IMR-90 (cell line): Measurements from ENCODE around the gene RDH12. TPM values are rescaled to one million over a fixed set of nuclear protein-coding genes. Genes with fewer than 3 reads are reported as not detected.

ENCODE experiments used
- ATAC-seq: fragments of 200-7000 bp; cut with Tn5 transposase; 2 replicates; pipeline ENCODE4 v1.9.1; 2020; ENCODE audit warnings: low read depth, mild to moderate bottlenecking, moderate library complexity
- BruUV-seq: library from RNA; stranded (reverse); fragments of 400-500 nt; replicated peaks from 2 replicates; lab custom pipeline; 2021; lab: Mats Ljungman, UMichigan
- CTCF ChIA-PET: fragments of 300-600 bp; formaldehyde crosslinking; extraction: SDS; loops from one replicate; lab custom pipeline; 2021; ENCODE audit warnings: antibody characterized with exemption; lab: Yijun Ruan, JAX
- POLR2A ChIA-PET: fragments of 300-600 bp; sonication (Branson Sonifier 250); formaldehyde crosslinking; loops from one replicate; lab custom pipeline; 2022; ENCODE audit warnings: antibody characterized with exemption; ENCODE audit not compliant: unreplicated experiment; lab: Charles Lee
- DNase-seq: peaks from one replicate; pipeline ENCODE4 v3.0.0; 2013
- H2AFZ ChIP-seq: replicated peaks from 2 replicates; pipeline ENCODE3; 2013; ENCODE audit warnings: low read length, mild to moderate bottlenecking; ENCODE audit not compliant: poor library complexity
- H2AK5ac ChIP-seq: 2 replicates; pipeline ENCODE4 v1.6.1; 2013; ENCODE audit warnings: low read depth, low read length, inconsistent platforms
- H2AK9ac ChIP-seq: replicated peaks from 2 replicates; pipeline ENCODE3; 2013; ENCODE audit warnings: mild to moderate bottlenecking, low read depth, low read length, moderate library complexity; ENCODE audit not compliant: poor library complexity
- H2BK120ac ChIP-seq: 2 replicates; pipeline ENCODE4 v1.6.1; 2013; ENCODE audit warnings: low read depth, low read length, inconsistent platforms
- H2BK15ac ChIP-seq: 3 replicates; pipeline ENCODE4 v1.6.1; 2013; ENCODE audit warnings: low read depth, low read length, inconsistent platforms
- H2BK20ac ChIP-seq: 2 replicates; pipeline ENCODE4 v1.6.1; 2013; ENCODE audit warnings: low read depth, mild to moderate bottlenecking, inconsistent platforms, low read length, moderate library complexity
- H2BK5ac ChIP-seq: 2 replicates; pipeline ENCODE4 v1.6.1; 2013; ENCODE audit warnings: mild to moderate bottlenecking, low read depth, low read length, inconsistent platforms; ENCODE audit not compliant: poor library complexity, severe bottlenecking
- H3K14ac ChIP-seq: replicated peaks from 2 replicates; pipeline ENCODE4 v1.6.1; 2013; ENCODE audit warnings: low read depth, low read length, inconsistent platforms
- H3K18ac ChIP-seq: 2 replicates; pipeline ENCODE4 v1.6.1; 2013; ENCODE audit warnings: low read depth, low read length, control low read depth
- H3K23ac ChIP-seq: 2 replicates; pipeline ENCODE4 v1.6.1; 2013; ENCODE audit warnings: low read depth, low read length, inconsistent platforms
- H3K27ac ChIP-seq: 2 replicates; pipeline ENCODE4 v1.5.1; 2013; ENCODE audit warnings: mild to moderate bottlenecking, control low read depth, low read length; ENCODE audit not compliant: insufficient read depth
- H3K27me3 ChIP-seq: 2 replicates; pipeline ENCODE4 v1.6.1; 2013; ENCODE audit warnings: low read length; ENCODE audit not compliant: control insufficient read depth, insufficient read depth
- H3K36me3 ChIP-seq: 2 replicates; pipeline ENCODE4 v1.6.1; 2013; ENCODE audit warnings: low read length, mixed read lengths; ENCODE audit not compliant: control insufficient read depth, insufficient read depth
- H3K4ac ChIP-seq: 2 replicates; pipeline ENCODE4 v1.6.1; 2013; ENCODE audit warnings: low read depth, low read length, inconsistent platforms
- H3K4me1 ChIP-seq: 2 replicates; pipeline ENCODE4 v1.6.1; 2013; ENCODE audit warnings: low read length, mixed read lengths; ENCODE audit not compliant: control insufficient read depth, insufficient read depth
- H3K4me2 ChIP-seq: 2 replicates; pipeline ENCODE4 v1.6.1; 2013; ENCODE audit warnings: low read depth, mild to moderate bottlenecking, control low read depth, low read length, moderate library complexity
- H3K4me3 ChIP-seq: 2 replicates; pipeline ENCODE4 v1.5.1; 2013; ENCODE audit warnings: low read depth, mild to moderate bottlenecking, control low read depth, low read length, moderate library complexity; ENCODE audit not compliant: insufficient read depth
- H3K56ac ChIP-seq: 2 replicates; pipeline ENCODE4 v1.6.1; 2013; ENCODE audit warnings: low read length, inconsistent platforms; ENCODE audit not compliant: insufficient read depth; ENCODE audit errors: extremely low read depth
- H3K79me1 ChIP-seq, 2 experiments: 2 replicates each; pipeline ENCODE4 v1.6.1; 2013; ENCODE audit warnings: low read length in 2 of 2, inconsistent platforms in 1 of 2, low read depth in 1 of 2
- H3K9ac ChIP-seq: 2 replicates; pipeline ENCODE4 v1.6.1; 2013; ENCODE audit warnings: low read depth, low read length, control low read depth
- H3K9me1 ChIP-seq: 2 replicates; pipeline ENCODE4 v1.6.1; 2013; ENCODE audit warnings: low read length, inconsistent platforms; ENCODE audit not compliant: insufficient read depth
- H3K9me3 ChIP-seq: 2 replicates; pipeline ENCODE4 v1.6.1; 2013; ENCODE audit warnings: low read length; ENCODE audit not compliant: control insufficient read depth, insufficient read depth
- H4K20me1 ChIP-seq: 2 replicates; pipeline ENCODE4 v1.6.1; 2013; ENCODE audit warnings: low read length, inconsistent platforms; ENCODE audit not compliant: insufficient read depth
- H4K5ac ChIP-seq: 2 replicates; pipeline ENCODE4 v1.6.1; 2013; ENCODE audit warnings: mild to moderate bottlenecking, low read depth, low read length, control low read depth
- H4K8ac ChIP-seq, 2 experiments: 2 replicates each; pipeline ENCODE4 v1.6.1; 2013; ENCODE audit warnings: low read depth in 2 of 2, low read length in 2 of 2, control low read depth in 1 of 2, inconsistent platforms in 1 of 2
- H4K91ac ChIP-seq: 2 replicates; pipeline ENCODE4 v1.6.1; 2013; ENCODE audit warnings: low read depth, low read length, inconsistent platforms; ENCODE audit not compliant: insufficient read depth
- RAD21 ChIP-seq: IDR thresholded peaks from 2 replicates; pipeline ENCODE4 v1.6.1; 2012; ENCODE audit warnings: low read length, improper control_type of control experiment
- WGBS, 2 experiments: methylation state at CpG; one replicate each; pipeline versions ENCODE4 v1.1.5 to v1.1.7; 2013; ENCODE audit warnings: missing lambda C conversion rate in 2 of 2; ENCODE audit not compliant: insufficient read length in 1 of 2; ENCODE audit errors: extremely low coverage in 2 of 2; 5-methylcytosine and 5-hydroxymethylcytosine counted together
- dilution Hi-C: fragments of 300-500 bp; cut with HindIII; formaldehyde crosslinking; loops from one replicate; pipeline ENCODE4 v1.14.3; 2018; ENCODE audit warnings: low sequenced_read_pairs; ENCODE audit not compliant: unreplicated experiment
- in situ Hi-C: fragments of 300-500 bp; cut with MboI; formaldehyde crosslinking; loops from 3 replicates; pipeline ENCODE4 v1.14.3; 2019; ENCODE audit warnings: low sequenced_read_pairs, inconsistent platforms, mixed read lengths
- intact Hi-C: fragments of 100-400 bp; cut with micrococcal nuclease; formaldehyde crosslinking; loops from 2 replicates; pipeline ENCODE4 v1.10.0; 2022
- polyA plus RNA-seq, 3 experiments: library from polyadenylated mRNA; depleted of rRNA; stranded (reverse); fragments of >200 nt; gene quantifications; 2 replicates each; pipeline ENCODE4 v1.2.3, GENCODE V29; 2012; ENCODE audit warnings: low replicate concordance in 1 of 3
- total RNA-seq: library from RNA; depleted of rRNA; stranded (reverse); fragments of >200 nt; gene quantifications from 2 replicates; pipeline ENCODE4 v1.2.3, GENCODE V29; 2012

RDH12 gene
- total and polyA plus RNA-seq, 2 of the 4 experiments (the other 2 are of a cell fraction) = not detected

DNA sequence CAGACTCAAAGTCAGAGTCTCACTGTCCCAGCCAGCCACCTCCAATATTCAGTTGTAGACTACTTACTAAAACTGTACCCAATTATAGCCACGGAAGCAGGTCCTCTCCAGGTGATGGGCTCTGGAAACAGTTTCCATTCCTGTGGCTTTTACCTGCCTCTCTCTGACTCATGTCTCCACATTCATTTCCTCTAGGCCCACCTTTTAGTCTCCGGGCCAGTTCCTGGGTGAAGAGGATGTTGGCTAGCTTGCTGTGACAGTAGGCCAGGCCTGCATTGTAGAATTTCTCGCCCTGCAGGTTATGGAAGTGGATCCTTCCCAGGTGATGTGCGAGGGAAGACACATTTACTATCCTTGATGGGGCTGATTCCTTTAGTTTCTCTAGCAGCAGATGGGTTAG lies 11.7 kb upstream of the RDH12 start:
- Histone ChIP-seq H3K56ac (no peak overlapping the region), H2AK9ac (no peak overlapping the region), H2BK15ac (no peak overlapping the region), H3K14ac (no peak overlapping the region), H4K91ac (no peak overlapping the region), H3K4me1 (peaks cover 4% of the 10 kb centered on the region), H4K20me1 (peaks cover 16% of the 10 kb centered on the region; the same call in 1 of the 2 replicates), H3K79me1 (peaks cover 43 to 55% of the 10 kb centered on the region in 2 experiments), H2AFZ (no peak overlapping the region), H3K9me1 (peaks cover 7% of the 10 kb centered on the region), H3K18ac (no peak overlapping the region), H2AK5ac (no peak overlapping the region), H3K36me3 (peaks cover 54% of the 10 kb centered on the region), H3K27me3 (no peaks in the 10 kb centered on the region), H3K4me3 (no peak overlapping the region), H4K8ac (no peak overlapping the region), H3K23ac (no peak overlapping the region), H2BK20ac (no peak overlapping the region), H3K9ac (no peak overlapping the region), H4K5ac (no peak overlapping the region), H3K27ac (no peak overlapping the region), H3K4ac (no peak overlapping the region), H3K9me3 (no peaks in the 10 kb centered on the region), H2BK5ac (no peak overlapping the region), H2BK120ac (no peak overlapping the region), H3K4me2 (no peak overlapping the region)
- in situ Hi-C loops = no loop called here
- intact Hi-C loops = no loop called here
- POLR2A ChIA-PET = no interaction called here
- CTCF ChIA-PET = no interaction called here
- ATAC-seq (no peak), DNase-seq (no peak)
- dilution Hi-C loops = no loop called here
- no TSS peak for BruUV-seq
- no CpG with 5 or more reads among the region's 4 CpGs for WGBS, 2 experiments
- TF ChIP-seq RAD21 = no peak
